ENCODE measurements around the gene RPS6KA5.

The RPS6KA5 gene

GRCh38 chr14:90883197-90883596, 177.2 kb downstream of the RPS6KA5 start:
- no peak for ATAC-seq
- TF ChIP-seq CSDC2 (CRISPR knock-in tag; IDR thresholded peaks at IDR 0.05) (no peak), RARB (CRISPR knock-in tag; IDR thresholded peaks at IDR 0.05) (no peak), CSRNP3 (CRISPR knock-in tag; IDR thresholded peaks at IDR 0.05) (no peak), GLIS3 (CRISPR knock-in tag; IDR thresholded peaks at IDR 0.05) (no peak), ZNF8 (CRISPR knock-in tag; IDR thresholded peaks at IDR 0.05) (no peak), ZNF565 (CRISPR knock-in tag; conservative IDR thresholded peaks at IDR 0.05; ENCODE audit: low read depth) (no peak)

DNA sequence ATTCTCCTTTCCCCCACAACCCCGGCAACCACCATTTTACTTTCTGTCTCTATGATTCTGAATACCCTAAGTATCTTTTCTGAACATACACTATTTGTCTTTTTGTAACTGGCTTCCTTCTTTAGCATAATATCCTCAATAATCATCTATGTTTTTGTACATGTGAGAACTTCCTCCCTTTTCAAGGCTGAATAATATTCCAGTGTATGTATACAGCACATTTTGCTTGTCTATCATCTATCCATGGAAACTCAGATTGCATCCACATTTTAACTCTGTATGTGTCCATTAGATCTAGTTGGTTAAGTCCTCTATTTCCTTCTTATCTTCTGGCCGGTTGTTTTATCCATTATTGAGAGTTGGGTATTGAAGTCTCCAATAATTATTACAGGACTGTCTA, 180.2 kb downstream of the RPS6KA5 start:
- ATAC-seq = no peak
- TF ChIP-seq PPARA (CRISPR knock-in tag; IDR thresholded peaks at IDR 0.05; ENCODE audit: borderline replicate concordance) (no peak), GLIS3 (CRISPR knock-in tag; IDR thresholded peaks at IDR 0.05) (no peak), ISL1 (CRISPR knock-in tag; IDR thresholded peaks at IDR 0.05) (no peak), TCF4 (CRISPR knock-in tag; IDR thresholded peaks at IDR 0.05; ENCODE audit: borderline replicate concordance) (no peak)
- TF ChIP-seq, protein P1, sequence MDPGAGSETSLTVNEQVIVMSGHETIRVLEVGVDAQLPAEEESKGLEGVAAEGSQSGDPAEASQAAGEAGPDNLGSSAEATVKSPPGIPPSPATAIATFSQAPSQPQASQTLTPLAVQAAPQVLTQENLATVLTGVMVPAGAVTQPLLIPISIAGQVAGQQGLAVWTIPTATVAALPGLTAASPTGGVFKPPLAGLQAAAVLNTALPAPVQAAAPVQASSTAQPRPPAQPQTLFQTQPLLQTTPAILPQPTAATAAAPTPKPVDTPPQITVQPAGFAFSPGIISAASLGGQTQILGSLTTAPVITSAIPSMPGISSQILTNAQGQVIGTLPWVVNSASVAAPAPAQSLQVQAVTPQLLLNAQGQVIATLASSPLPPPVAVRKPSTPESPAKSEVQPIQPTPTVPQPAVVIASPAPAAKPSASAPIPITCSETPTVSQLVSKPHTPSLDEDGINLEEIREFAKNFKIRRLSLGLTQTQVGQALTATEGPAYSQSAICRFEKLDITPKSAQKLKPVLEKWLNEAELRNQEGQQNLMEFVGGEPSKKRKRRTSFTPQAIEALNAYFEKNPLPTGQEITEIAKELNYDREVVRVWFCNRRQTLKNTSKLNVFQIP (CRISPR knock-in tag; IDR thresholded peaks at IDR 0.05; ENCODE audit: borderline replicate concordance, low read depth) = no peak
- TF ChIP-seq, protein P2, sequence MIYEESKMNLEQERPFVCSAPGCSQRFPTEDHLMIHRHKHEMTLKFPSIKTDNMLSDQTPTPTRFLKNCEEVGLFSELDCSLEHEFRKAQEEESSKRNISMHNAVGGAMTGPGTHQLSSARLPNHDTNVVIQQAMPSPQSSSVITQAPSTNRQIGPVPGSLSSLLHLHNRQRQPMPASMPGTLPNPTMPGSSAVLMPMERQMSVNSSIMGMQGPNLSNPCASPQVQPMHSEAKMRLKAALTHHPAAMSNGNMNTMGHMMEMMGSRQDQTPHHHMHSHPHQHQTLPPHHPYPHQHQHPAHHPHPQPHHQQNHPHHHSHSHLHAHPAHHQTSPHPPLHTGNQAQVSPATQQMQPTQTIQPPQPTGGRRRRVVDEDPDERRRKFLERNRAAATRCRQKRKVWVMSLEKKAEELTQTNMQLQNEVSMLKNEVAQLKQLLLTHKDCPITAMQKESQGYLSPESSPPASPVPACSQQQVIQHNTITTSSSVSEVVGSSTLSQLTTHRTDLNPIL (CRISPR knock-in tag; IDR thresholded peaks at IDR 0.05; ENCODE audit: low read depth) = no peak

GRCh38 chr14:90874599-90874998, 185.8 kb downstream of the RPS6KA5 start:
- ATAC-seq = no peak
- no peak for TF ChIP-seq TOX (CRISPR knock-in tag; IDR thresholded peaks at IDR 0.05; ENCODE audit: borderline replicate concordance)
- no peak for TF ChIP-seq SNAI2 (CRISPR knock-in tag; IDR thresholded peaks at IDR 0.05)
- no peak for TF ChIP-seq ZNF565 (CRISPR knock-in tag; conservative IDR thresholded peaks at IDR 0.05; ENCODE audit: low read depth)
- TF ChIP-seq ZC3H10 (CRISPR knock-in tag; IDR thresholded peaks at IDR 0.05) = no peak
- no peak for TF ChIP-seq OSR1 (CRISPR knock-in tag; IDR thresholded peaks at IDR 0.05)
- no peak for TF ChIP-seq ESRRG (CRISPR knock-in tag; IDR thresholded peaks at IDR 0.05)
- TF ChIP-seq, protein P3, sequence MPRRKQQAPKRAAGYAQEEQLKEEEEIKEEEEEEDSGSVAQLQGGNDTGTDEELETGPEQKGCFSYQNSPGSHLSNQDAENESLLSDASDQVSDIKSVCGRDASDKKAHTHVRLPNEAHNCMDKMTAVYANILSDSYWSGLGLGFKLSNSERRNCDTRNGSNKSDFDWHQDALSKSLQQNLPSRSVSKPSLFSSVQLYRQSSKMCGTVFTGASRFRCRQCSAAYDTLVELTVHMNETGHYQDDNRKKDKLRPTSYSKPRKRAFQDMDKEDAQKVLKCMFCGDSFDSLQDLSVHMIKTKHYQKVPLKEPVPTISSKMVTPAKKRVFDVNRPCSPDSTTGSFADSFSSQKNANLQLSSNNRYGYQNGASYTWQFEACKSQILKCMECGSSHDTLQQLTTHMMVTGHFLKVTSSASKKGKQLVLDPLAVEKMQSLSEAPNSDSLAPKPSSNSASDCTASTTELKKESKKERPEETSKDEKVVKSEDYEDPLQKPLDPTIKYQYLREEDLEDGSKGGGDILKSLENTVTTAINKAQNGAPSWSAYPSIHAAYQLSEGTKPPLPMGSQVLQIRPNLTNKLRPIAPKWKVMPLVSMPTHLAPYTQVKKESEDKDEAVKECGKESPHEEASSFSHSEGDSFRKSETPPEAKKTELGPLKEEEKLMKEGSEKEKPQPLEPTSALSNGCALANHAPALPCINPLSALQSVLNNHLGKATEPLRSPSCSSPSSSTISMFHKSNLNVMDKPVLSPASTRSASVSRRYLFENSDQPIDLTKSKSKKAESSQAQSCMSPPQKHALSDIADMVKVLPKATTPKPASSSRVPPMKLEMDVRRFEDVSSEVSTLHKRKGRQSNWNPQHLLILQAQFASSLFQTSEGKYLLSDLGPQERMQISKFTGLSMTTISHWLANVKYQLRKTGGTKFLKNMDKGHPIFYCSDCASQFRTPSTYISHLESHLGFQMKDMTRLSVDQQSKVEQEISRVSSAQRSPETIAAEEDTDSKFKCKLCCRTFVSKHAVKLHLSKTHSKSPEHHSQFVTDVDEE (CRISPR knock-in tag; IDR thresholded peaks at IDR 0.05) = no peak
- TF ChIP-seq, protein P1 (CRISPR knock-in tag; IDR thresholded peaks at IDR 0.05; ENCODE audit: borderline replicate concordance, low read depth) = no peak
- TF ChIP-seq RARB (CRISPR knock-in tag; IDR thresholded peaks at IDR 0.05) = no peak
- no peak for TF ChIP-seq CSRNP3 (CRISPR knock-in tag; IDR thresholded peaks at IDR 0.05)
- TF ChIP-seq CSDC2 (CRISPR knock-in tag; IDR thresholded peaks at IDR 0.05) = no peak
- TF ChIP-seq ARNTL (CRISPR knock-in tag; IDR thresholded peaks at IDR 0.05; ENCODE audit: borderline replicate concordance, low read depth) = no peak
- no peak for TF ChIP-seq ZFP30 (CRISPR knock-in tag; IDR thresholded peaks at IDR 0.05)
- TF ChIP-seq PPARA (CRISPR knock-in tag; IDR thresholded peaks at IDR 0.05; ENCODE audit: borderline replicate concordance) = no peak
- TF ChIP-seq GLIS3 (CRISPR knock-in tag; IDR thresholded peaks at IDR 0.05) = no peak
